Cardiac fibroblast (primary cell): ENCODE measurements around the gene SNTA1.

ENCODE experiments used
- DNase-seq, 2 donors: peaks; one replicate each; pipeline versions ENCODE4 v3.0.0 to v3.0.0-alpha.2; 2010; ENCODE audit warnings: low read depth in 2 of 2
- H3K4me3 ChIP-seq, 2 donors: replicated peaks in 1 of 2; 1 replicate in 1 of 2; 2 replicates in 1 of 2; pipeline ENCODE4 v1.5.1; 2011; ENCODE audit warnings: low read depth in 2 of 2, low read length in 2 of 2, mild to moderate bottlenecking in 2 of 2, moderate library complexity in 1 of 2
- TF ChIP-seq, protein P1 (sequence below): IDR thresholded peaks from one replicate; pipeline ENCODE4 v1.5.1; 2011; ENCODE audit warnings: low read depth, mild to moderate bottlenecking, low read length, inconsistent platforms

The SNTA1 gene

GRCh38 chr20:33482581-33482980, 39.0 kb upstream of the SNTA1 start:
- no peak overlapping the region for H3K4me3 ChIP-seq
- TF ChIP-seq, protein P1, sequence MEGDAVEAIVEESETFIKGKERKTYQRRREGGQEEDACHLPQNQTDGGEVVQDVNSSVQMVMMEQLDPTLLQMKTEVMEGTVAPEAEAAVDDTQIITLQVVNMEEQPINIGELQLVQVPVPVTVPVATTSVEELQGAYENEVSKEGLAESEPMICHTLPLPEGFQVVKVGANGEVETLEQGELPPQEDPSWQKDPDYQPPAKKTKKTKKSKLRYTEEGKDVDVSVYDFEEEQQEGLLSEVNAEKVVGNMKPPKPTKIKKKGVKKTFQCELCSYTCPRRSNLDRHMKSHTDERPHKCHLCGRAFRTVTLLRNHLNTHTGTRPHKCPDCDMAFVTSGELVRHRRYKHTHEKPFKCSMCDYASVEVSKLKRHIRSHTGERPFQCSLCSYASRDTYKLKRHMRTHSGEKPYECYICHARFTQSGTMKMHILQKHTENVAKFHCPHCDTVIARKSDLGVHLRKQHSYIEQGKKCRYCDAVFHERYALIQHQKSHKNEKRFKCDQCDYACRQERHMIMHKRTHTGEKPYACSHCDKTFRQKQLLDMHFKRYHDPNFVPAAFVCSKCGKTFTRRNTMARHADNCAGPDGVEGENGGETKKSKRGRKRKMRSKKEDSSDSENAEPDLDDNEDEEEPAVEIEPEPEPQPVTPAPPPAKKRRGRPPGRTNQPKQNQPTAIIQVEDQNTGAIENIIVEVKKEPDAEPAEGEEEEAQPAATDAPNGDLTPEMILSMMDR = no peak

DNA sequence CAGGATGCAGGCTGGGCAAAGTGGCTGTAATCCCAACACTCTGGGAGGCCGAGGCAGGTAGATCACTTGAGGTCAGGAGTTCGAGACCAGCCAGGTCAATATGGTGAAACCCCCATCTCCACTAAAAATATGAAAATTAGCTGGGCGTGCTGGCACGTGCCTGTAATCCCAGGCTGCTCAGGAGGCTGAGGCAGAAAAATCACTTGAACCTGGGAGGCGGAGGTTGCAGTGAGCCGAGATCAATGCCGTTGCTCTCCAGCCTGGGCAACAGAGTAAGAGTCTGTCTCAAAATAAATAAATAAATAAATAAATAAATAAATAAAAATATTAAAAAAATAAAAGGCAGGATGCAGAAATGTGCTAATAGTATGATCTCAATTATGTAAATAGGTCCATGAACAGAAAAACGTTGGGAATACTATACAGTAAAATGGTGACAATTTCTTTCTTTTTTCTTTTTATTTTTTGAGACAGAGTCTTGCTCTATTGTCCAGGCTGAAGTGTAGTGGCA, 37.9 kb upstream of the SNTA1 start:
- TF ChIP-seq, protein P1 = no peak
- no peak overlapping the region for H3K4me3 ChIP-seq
- no peak for DNase-seq

More at GRCh38 chr20:33482581-33482980, 39.0 kb upstream of the SNTA1 start:
- no peak for DNase-seq

GRCh38 chr20:33480048-33480447, 36.5 kb upstream of the SNTA1 start:
- TF ChIP-seq, protein P1 = no peak
- no peak for DNase-seq
- no peak overlapping the region for H3K4me3 ChIP-seq

DNA sequence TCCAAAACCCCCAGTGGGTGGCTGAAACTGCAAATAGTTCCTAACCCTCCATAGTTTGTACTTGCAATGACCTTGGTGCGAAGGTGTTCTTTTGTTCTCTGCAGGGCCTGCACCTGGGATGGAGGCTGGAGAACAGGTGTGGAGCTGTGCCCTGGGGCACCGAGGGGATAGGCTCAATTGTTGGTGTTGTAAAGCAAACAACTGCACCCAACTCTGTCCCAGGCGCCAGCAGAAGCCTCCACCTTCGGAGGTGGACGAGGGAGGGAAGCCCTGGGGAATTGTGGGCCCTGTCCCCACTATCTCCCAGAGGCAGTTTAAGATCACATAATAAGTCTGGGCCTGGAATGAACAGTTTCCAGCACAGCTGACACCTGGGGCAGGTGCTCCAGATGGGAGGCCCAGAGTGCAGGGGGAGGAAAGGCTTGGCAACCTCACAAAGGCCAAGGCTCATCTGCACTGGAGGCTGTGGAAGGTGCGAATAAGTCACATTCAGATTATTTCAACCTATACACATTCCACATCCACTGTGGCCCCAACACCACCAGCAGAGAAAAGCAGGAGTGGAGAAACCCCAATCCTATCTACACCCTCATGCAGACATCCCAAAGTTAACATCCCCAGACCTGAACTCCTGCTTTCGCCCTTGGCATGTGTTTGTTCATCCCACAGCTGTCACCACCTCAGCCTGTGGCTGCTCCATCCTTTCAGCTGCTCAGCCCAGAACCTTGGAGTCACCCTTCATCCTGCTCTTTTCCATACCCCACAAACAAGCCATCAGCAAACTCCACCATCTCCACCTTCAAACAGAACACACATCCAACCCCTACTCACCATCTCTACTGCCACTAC, 34.0 kb upstream of the SNTA1 start:
- H3K4me3 ChIP-seq = no peak overlapping the region
- TF ChIP-seq, protein P1 = no peak
- no peak for DNase-seq

DNA sequence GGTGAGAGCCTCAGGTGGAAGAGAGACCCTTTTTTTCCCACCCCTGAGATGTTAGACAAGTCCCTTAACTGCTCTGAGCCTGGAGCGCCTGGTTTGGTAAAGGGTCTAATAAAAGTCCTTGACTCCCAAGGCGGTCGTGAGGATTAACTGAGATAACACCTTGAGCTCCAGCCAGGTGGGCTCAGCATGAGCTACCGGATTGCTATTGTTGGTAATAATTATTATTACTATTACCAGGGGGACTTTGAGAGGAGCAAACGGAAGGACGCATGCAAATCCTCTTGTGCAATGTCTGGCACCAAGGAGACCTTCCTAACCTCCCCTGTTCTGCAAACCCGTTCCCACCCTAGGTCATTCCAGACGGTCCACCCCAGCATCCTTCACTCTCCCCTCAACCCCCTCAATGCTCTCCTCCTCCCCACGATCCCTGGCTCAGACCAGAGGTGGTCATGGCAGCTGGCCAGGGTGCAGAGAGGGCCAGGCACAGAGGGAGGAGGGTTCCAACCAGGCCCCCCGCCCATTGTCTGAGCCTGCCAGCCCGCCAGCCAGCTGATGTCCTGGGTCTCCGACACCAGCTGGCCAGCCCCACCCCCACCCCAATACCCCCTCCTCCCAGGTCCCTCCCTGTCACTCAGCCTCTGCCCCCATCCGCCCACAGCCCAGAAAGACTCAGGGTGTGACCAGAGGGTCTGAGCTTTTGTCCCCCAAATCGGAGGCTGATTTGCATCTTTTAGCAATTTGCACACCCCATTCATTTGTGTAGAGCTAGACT, 32.0 kb upstream of the SNTA1 start:
- no peak for DNase-seq
- no peak overlapping the region for H3K4me3 ChIP-seq
- TF ChIP-seq, protein P1 = no peak

GRCh38 chr20:33474963-33475362, 31.4 kb upstream of the SNTA1 start:
- TF ChIP-seq, protein P1 = no peak
- no peak overlapping the region for H3K4me3 ChIP-seq
- DNase-seq = no peak
